Stomach (tissue), 4 donors: Measurements from ENCODE around the gene EPN2.

Source experiments
- POLR2A ChIP-seq, 4 donors: fragments of 450-650 bp; IDR thresholded peaks; one replicate each; pipeline ENCODE4 v1.6.1; 2016; ENCODE audit warnings: antibody characterized with exemption in 4 of 4, control low read depth in 2 of 4, mild to moderate bottlenecking in 1 of 4, moderate library complexity in 1 of 4
- POLR2AphosphoS5 ChIP-seq, 3 donors: sonication (generic); formaldehyde crosslinking; IDR thresholded peaks; one replicate each; pipeline ENCODE4 v1.6.1; 2016; ENCODE audit warnings: antibody characterized with exemption in 3 of 3
- TF ChIP-seq, protein P1 (sequence below), 7 experiments: fragments of 450-650 bp in 4 of 7; fragments of 200-600 bp in 3 of 7; sonication (generic) in 3 of 7; IDR thresholded peaks; one replicate each; pipeline ENCODE4 v1.5.1; 2016 to 2019; ENCODE audit warnings: antibody characterized with exemption in 7 of 7, control low read depth in 2 of 7, mild to moderate bottlenecking in 1 of 7

DNA sequence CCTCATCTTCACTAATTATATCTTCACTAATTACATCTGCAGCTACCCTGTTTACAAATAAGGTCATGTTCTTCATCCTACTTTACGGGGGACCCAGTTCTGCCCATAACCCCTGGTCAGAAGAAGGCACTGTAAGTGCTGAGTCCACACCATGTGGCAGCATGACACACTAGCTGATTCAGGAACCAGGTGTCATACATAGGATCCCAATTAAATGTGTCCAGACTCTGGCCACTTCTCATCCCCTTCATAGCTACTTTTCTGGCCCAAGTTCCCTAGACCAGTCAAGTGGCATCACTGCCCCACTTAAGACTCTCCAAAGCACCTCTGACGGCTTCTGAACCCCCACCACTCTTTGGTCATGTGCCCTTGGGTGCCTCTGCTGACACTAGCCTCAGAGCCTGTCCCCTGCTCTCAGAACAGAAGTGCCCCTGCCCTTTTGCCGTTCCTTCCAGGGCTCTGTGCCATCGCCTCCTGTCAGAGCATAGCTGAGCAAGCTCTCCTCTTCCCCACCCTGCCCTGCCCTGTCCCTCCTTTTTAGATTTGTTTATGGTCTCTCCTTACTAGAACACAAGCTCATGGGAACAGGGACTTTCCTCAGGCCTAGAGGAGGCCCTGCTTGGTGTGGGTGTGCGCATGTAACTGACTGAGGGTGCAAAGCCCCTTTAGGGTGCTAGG lies 64.2 kb downstream of the EPN2 start:
- TF ChIP-seq, protein P1, sequence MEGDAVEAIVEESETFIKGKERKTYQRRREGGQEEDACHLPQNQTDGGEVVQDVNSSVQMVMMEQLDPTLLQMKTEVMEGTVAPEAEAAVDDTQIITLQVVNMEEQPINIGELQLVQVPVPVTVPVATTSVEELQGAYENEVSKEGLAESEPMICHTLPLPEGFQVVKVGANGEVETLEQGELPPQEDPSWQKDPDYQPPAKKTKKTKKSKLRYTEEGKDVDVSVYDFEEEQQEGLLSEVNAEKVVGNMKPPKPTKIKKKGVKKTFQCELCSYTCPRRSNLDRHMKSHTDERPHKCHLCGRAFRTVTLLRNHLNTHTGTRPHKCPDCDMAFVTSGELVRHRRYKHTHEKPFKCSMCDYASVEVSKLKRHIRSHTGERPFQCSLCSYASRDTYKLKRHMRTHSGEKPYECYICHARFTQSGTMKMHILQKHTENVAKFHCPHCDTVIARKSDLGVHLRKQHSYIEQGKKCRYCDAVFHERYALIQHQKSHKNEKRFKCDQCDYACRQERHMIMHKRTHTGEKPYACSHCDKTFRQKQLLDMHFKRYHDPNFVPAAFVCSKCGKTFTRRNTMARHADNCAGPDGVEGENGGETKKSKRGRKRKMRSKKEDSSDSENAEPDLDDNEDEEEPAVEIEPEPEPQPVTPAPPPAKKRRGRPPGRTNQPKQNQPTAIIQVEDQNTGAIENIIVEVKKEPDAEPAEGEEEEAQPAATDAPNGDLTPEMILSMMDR (IDR thresholded peaks at IDR 0.05): no peak
- TF ChIP-seq POLR2A (IDR thresholded peaks at IDR 0.05) (no peak), POLR2AphosphoS5 (IDR thresholded peaks at IDR 0.05) (no peak)
